ENCODE measurements around the gene PHF3.

Gene PHF3

GRCh38 chr6:63649847-63650265 is 14.3 kb downstream of the PHF3 start:
- DNase-seq, result no peak

DNA sequence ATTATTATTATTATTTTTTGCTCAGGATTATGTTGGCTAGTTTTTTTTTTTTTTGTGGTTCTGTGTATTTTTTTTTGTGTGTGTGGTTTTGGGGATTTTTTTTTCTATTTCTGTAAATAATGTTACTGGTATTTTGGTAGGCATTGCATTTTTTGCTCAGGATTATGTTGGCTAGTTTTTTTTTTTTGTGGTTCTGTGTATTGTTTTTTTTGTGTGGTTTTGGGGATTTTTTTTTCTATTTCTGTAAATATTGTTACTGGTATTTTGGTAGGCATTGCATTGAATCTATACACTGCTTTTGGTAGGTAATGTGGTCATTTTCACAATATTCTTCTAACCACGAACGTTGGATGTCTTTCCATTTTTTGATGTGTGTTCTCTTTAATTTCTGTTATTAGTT is 17.4 kb downstream of the PHF3 start:
- DNase-seq, result no peak

DNA sequence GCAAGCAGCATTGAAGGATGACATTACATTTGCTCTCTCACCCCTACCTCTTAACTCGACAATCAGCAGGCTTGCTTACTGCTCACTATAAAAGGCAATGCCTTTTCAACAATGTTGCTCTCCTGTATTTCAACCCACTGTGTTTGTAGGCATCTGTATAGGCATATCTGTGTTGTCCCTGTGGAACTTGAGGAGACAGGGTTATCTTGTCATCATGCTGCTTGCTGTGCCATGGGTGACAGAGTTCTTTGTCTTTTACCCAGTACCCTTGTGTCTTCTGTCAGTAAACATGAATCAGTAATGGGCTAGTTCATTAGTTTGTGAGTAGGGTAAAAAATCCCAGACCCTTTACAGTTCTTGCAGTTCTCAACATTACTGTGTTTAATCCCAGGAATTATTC is 25.2 kb downstream of the PHF3 start:
- no peak for DNase-seq

GRCh38 chr6:63661769-63662168 is 26.2 kb downstream of the PHF3 start:
- no peak for DNase-seq

GRCh38 chr6:63663147-63663955 is 27.7 kb downstream of the PHF3 start:
- DNase-seq, result no peak

DNA sequence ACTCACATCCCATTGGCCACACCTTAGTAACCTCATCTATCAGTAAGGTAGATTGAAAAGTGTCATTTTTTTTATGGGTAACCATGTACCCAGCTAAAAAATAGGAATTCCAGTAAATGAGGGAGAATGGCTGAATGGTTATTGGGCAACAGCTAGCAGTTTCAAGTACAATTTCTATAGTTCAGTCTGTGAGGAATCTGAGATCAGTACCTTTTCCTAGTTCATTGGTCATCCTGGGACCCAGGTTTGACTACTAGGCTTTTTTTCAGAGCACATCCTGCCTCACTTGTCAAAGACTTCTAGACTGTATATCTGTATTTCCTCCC is 28.3 kb downstream of the PHF3 start:
- no peak for DNase-seq

DNA sequence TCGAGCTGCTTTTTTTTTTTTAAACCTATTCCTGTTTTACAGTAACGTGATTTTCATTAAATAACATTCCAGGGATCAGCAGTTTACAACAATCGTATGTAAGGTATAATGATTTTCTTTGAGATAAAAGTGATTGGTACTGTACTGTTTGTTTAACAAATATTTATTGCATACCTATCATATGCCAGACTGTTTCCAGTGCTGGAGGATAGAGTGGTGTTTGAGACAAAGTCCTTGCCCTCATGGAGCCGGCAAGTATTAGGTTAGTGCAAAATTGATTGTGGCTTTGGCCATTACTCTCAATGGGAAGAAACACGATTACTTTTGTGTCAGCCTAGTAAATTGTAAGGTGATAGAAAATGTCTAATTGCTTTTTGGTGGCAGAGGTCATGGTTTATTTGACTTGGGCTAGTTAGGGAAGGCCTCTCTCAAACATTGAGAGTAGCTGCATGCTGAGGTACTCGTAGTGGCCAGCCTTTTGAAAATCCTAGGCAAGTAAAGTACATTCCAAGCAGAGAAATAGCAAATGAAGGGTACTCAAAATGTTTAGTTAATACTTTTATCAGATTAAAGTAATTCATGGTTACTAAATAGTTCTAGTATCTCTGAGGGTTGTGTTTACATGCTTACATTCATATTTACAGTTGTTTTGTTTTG is 35.6 kb downstream of the PHF3 start:
- no peak for DNase-seq

DNA sequence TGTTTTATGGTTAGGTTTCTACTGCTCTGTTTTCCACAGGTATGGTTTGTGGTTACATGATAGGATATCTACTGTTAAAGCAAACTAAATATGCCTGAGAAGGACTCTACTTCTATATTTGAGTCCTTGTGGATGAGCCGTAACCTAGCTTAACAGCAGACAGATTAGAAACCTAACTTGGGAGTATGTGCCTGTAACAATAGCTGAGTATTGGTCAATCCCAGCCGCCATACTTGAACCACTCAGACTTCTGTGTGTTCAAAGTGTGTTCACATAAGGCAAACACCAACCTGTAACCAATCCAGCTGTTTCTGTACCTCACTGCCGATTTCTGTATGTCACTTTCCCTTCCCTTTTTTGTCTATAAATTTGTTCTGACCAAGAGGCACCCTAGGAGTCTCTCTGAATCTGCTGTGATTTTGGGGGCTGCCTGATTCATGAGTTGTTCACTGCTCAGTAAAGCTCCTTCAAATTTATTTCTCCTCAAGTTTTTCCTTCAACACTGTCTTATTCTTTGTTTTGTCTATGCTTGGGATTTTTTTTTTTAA is 37.1 kb downstream of the PHF3 start:
- DNase-seq, result no peak

- no peak for DNase-seq
These were observed 38.1 kb downstream of the PHF3 start for GRCh38 chr6:63673692-63674091.

DNA sequence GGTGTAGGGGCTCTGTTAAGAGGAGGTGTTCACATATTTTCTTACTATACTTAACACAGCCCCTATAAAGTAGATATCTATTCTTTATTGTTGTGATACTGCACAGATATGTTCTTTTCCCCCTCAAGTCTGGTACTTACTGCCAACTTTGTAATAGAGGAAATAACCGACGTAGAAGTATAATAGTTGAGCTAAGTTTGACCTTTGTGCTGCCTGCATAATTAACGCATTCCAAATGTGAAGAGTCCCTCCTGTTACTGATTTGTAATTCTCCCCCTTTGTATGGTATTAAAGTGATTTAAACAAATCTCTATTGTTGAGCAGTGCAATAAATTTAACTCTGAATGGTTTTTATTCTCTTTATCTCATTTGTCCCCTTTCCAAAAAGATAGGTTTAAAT is 39.0 kb downstream of the PHF3 start:
- DNase-seq, result no peak

DNA sequence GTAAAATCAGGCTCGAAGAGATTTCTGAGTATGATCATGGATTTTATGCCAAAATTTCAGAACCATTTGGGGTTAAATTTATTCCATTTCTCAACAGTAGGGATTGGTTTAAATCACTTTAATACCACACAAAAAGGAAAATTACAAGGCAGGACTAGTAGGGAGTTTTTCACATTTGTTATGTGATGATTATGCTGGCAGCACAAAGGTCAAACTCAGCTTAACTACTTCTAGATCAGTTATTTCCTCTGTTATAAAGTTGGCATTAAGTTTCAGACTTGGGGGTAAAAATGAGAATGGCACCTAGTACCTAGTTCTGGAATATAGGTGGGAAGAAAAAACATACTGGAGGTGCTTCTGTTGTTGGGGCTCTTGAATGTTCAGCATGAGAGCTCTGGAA is 39.5 kb downstream of the PHF3 start:
- DNase-seq, result no peak

- no peak for DNase-seq
These were observed 41.0 kb downstream of the PHF3 start for GRCh38 chr6:63676412-63677114.

DNA sequence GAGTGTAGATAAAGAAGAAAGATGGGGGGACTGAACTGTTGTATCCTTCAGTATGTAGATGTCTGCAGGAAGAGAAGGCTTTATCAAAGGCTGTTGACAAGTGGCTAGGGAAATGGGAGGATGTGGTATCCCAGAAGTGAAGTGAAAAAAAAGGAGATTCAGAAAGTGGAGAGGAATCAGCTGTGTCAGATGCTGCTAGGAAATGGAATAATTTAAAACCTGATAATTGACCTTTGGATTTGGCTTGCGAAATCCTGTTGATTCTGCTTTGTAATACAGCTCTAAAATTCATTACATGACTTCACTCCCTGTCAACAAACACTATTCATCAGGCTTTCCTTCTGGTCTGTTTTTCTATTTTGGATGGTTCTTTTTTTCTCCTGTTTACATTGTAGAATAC is 41.7 kb downstream of the PHF3 start:
- no peak for DNase-seq

- DNase-seq, result peak; percentile 21 to 35
These were observed 47.5 kb downstream of the PHF3 start for GRCh38 chr6:63683071-63683603.

DNA sequence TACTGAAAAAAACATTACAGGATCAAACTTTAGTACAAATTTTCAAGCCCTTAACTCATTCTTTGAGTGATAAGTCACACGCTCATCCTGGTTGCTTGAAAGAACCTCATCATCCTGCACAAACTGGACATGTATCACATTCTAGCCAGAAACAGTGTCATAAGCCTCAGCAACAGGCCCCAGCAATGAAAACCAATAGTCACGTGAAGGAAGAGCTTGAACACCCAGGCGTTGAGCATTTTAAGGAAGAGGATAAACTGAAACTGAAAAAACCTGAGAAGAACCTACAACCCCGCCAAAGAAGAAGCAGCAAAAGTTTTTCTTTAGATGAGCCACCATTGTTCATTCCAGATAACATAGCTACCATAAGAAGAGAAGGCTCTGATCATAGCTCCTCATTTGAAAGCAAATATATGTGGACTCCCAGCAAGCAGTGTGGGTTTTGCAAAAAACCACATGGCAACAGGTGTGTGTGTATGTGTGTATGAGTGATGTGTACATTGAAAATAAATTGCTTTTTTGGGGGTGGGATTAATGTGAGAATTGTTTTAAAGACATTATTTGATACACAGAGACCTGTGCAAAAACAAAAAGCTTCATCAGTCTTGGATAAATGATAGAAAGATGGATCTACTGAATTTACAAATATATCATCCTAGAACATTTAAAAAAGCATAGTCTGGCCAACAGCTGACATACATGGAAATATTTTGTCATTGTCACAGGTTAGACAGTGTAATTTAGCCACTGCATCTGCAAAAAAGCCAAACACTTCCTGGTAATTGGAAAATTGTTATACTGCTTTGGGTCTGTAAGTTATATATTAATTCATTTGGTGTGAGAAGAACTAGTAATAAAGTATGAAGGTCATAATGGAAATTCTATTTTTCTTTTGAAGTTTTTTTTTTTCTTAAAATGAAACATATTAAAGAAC is 50.1 kb downstream of the PHF3 start:
- DNase-seq, result peak; percentile 45 to 66

DNA sequence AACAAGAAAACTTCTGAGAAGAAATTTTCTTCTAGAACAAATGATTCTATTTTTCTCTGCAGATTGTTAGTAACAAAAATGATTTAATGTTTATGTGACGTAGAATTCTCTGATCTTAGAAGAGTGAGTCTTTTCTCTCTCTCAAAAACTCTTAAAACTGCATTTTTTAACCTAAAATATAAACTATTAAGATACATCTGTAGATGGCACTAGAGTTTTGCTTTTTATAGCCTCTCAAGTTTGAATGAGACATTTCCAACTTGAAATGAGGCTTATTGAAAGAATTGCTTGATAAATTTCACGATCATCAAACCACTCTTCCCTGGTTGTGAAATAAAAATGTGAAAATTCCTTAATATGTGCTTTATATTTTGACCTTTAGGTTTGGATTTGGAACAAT is 53.8 kb downstream of the PHF3 start:
- DNase-seq, result no peak

DNA sequence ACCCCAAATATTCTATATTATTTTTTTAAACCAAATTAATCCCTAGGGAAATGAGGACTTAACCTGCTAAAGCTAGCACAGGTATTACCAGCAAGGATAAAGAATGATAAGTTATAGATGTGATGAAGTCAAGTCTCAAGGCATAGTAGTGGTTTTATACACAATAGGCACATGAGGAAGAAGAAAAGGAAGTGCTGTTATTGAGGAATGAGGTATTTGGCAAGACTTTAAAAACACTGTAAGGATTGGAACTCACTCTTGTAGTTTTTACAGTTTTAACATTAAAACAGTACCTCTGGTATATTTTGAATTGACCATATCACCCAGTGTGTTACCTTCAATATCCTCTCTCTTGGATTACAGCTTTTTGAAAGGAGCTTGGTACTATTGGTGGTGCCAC is 54.6 kb downstream of the PHF3 start:
- peak; percentile 43 to 45 for DNase-seq

DNA sequence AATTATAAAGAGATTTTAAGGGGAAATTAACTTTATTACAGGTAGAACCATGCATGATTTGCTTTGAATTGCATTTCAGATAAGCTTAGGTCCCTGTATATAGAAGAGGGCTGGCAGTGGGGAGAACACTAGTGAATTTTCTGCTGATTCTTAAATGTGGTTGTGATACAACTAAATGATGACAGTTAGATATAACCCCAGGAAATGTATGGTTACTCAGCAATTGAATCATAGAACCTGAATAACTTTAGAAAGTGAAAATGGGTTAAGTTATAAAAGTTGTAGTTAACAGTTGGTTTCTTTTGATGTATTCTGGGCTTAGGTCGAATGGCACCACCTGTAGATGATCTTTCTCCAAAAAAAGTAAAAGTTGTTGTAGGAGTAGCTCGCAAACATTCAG is 70.1 kb downstream of the PHF3 start:
- no peak for DNase-seq

DNA sequence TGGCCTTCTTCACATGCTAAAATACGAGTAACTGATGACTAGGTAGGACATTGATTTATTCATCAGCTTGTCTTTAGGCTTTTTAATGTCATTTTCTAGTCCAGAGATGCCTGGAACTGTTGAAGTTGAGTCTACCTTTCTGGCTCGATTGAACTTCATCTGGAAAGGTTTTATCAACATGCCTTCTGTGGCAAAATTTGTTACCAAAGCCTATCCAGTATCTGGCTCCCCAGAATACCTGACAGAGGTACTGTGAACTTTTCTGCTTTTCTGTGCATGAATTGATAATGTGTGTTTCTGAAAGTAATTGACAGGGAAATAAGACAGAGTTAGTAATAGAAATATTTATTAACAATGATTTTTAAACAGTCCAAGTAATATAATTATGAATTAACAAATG is 71.0 kb downstream of the PHF3 start:
- no peak for DNase-seq

- DNase-seq, result no peak
These were observed 73.0 kb downstream of the PHF3 start for GRCh38 chr6:63708631-63709030.

GRCh38 chr6:63709148-63709547 is 73.5 kb downstream of the PHF3 start:
- DNase-seq, result no peak

GRCh38 chr6:63713332-63713731 is 77.7 kb downstream of the PHF3 start:
- no peak for DNase-seq
